ENCODE measurements around the gene MPZL3. TPM values are rescaled to one million over a fixed set of nuclear protein-coding genes. Genes with fewer than 3 reads are reported as not detected.
"Not testable (repeated sequence)": the region's sequence is repeated elsewhere in the genome, so short reads cannot be mapped to it uniquely, and the experiment has no call there.

MPZL3 gene
- total and polyA plus RNA-seq, 3 experiments from 2014 or later, result 10.6 to 119 (median 113) TPM

DNA sequence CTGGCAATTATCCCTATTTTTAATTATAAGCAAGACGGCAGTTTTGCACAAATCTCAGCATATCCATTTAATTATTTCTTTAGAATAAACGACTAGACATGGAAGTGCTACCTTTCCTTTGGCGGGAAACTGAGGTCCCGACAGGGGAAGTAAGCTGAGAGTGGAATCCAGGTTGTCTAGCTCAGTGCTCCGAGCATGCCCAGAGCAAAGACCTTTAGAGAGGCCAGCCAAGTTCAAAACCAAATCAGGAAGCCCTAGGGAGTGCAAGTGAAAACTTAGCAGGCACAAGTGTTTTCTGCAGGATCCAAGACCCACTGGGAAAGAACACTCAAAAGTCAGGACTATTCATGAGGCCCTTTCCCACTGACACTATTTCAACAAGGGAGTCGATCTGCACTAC lies 53.0 kb downstream of the MPZL3 start:
- H3K4me1 ChIP-seq (ENCODE audit: insufficient read depth, low read length), result peaks cover 47% of the 10 kb centered on the region
- no peaks in the 10 kb centered on the region for H3K9me3 Mint-ChIP-seq
- DNase-seq, result no peak
- no peak overlapping the region for H3K4me3 ChIP-seq (ENCODE audit: low read length)
- ChIA-PET CTCF (interaction anchor here (0.6 to 3.1 kb wide), 63 partner anchors 9 to 384 kb away, joined by 3 to 46 read pairs (median 5); partner anchors contain the start of genes CD3D, CD3E, CD3G and JAML), POLR2A (interaction anchor here (0.5 to 1.4 kb wide), 17 partner anchors 15 to 324 kb away, joined by 3 to 10 read pairs (median 4); partner anchors contain the start of genes JAML, MPZL3 and UBE4A)
- peaks cover 46% of the 10 kb centered on the region for H3K36me3 ChIP-seq (ENCODE audit: insufficient read depth, low read length)
- peaks cover 12 to 18% (median 12%) of the 10 kb centered on the region in 3 donors for H3K4me1 Mint-ChIP-seq
- no peak overlapping the region for H3K27ac ChIP-seq (ENCODE audit: low read depth, low read length)
- peak overlapping the region in 7 of 8 donors; percentile 31 to 90 (median 69) for H3K27ac Mint-ChIP-seq
- H3K9me3 ChIP-seq (ENCODE audit: low read length), result no peaks in the 10 kb centered on the region
- H3K4me3 Mint-ChIP-seq, result no peak overlapping the region
- peaks cover 0 to 1% of the 10 kb centered on the region in 2 donors for H3K27me3 Mint-ChIP-seq
- H3K36me3 Mint-ChIP-seq, result peaks cover 7 to 57% (median 18%) of the 10 kb centered on the region in 3 donors
- no peaks in the 10 kb centered on the region for H3K27me3 ChIP-seq (ENCODE audit: insufficient read depth, low read length, poor library complexity, severe bottlenecking)

DNA sequence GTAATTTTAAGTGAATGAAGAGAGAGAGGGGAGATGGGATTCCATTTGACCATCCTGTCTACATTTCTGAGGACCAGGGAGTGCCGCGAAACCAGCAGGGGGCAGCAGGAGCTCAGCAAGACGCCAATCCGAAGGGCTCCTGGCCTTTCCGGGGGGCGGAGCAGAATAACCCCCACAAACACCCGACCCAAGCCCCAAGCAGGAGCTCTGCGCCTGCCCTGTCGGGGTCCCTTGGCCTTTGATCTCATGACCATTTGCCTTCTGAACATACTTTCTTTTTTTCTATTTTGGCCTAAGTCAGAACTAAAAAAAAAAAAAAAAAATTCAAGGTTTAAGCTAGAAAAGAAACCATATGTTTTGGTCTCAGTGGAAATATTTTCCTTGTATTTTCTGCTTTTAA lies 53.8 kb downstream of the MPZL3 start:
- CTCF ChIA-PET, result interaction anchor here (0.6 to 3.1 kb wide), 68 partner anchors 10 to 384 kb away, joined by 3 to 46 read pairs (median 5); partner anchors contain the start of genes CD3D, CD3E, CD3G and JAML
- peaks cover 51% of the 10 kb centered on the region for H3K36me3 ChIP-seq (ENCODE audit: insufficient read depth, low read length)
- peaks cover 12 to 18% (median 12%) of the 10 kb centered on the region in 3 donors for H3K4me1 Mint-ChIP-seq
- H3K27me3 ChIP-seq (ENCODE audit: insufficient read depth, low read length, poor library complexity, severe bottlenecking), result no peaks in the 10 kb centered on the region
- peaks cover 13 to 64% (median 24%) of the 10 kb centered on the region in 3 donors for H3K36me3 Mint-ChIP-seq
- POLR2A ChIA-PET, result interaction anchor here (0.5 to 1.4 kb wide), 19 partner anchors 16 to 325 kb away, joined by 3 to 10 read pairs (median 4); partner anchors contain the start of genes JAML, MPZL3 and UBE4A
- H3K9me3 Mint-ChIP-seq, result no peaks in the 10 kb centered on the region
- H3K27ac ChIP-seq (ENCODE audit: low read depth, low read length), result no peak overlapping the region
- H3K4me3 Mint-ChIP-seq, result peak overlapping the region in 4 of 7 donors; percentile 41 to 60 (median 52)
- H3K4me3 ChIP-seq (ENCODE audit: low read length), result no peak overlapping the region
- peak overlapping the region; percentile 68 to 90 (median 79) for H3K27ac Mint-ChIP-seq
- peak; percentile 65 to 88 (median 79) for DNase-seq
- peaks cover 0 to 1% of the 10 kb centered on the region in 2 donors for H3K27me3 Mint-ChIP-seq
- H3K9me3 ChIP-seq (ENCODE audit: low read length), result no peaks in the 10 kb centered on the region
- peaks cover 41% of the 10 kb centered on the region for H3K4me1 ChIP-seq (ENCODE audit: insufficient read depth, low read length)

DNA sequence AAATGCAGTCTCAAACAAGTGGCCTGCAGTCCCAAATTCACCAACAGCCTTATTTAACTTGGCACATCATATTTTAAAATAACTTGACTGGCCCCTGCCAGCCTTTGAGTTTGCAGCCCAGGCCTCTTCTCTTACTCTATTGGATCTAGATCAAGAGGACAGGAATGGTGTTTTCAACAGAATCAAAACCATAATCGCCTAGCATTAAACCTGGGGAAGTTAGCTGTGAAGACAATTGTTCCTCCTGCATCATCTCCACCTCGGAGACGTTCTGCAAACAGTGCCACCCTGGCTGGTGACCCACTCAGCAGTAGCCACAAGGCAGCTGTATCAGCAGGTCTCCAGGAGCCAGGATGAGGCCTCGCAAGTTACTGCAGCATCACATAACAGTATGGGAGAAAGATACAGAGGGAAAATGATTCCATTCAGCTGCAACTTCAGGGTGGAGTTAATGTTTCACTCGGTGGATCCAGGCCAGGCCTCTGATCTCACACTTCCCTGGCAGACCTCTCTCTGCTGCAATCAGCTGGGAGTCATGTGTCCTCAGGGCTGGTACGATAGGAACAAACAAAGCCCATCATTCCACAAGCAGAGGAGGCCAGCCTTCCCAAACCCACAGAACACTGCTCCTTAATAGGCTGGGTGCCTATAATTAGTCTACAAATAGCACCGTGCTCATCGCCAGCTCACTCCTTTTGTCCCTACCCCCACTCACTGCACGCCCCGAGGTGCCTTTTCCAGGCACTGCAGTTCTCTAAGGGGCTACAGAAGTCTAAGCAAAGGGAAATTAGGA lies 57.1 kb downstream of the MPZL3 start:
- Mint-ChIP-seq H3K4me3 (no peak overlapping the region), H3K9me3 (peaks cover 0 to 7% (median 5%) of the 10 kb centered on the region in 5 donors), H3K27ac (peak overlapping the region in 3 of 8 donors; percentile 60 to 71 (median 60)), H3K4me1 (peaks cover 12 to 18% (median 12%) of the 10 kb centered on the region in 3 donors), H3K36me3 (peaks cover 25 to 83% (median 30%) of the 10 kb centered on the region in 3 donors), H3K27me3 (peaks cover 0 to 7% of the 10 kb centered on the region in 2 donors)
- POLR2A ChIA-PET, result interaction anchor here (0.7 kb wide), 1 partner anchor 94 kb away, joined by 4 read pairs; no protein-coding TSS in a partner anchor
- no peak for DNase-seq
- peaks cover 8% of the 10 kb centered on the region for H3K4me1 ChIP-seq (ENCODE audit: insufficient read depth, low read length)
- CTCF ChIA-PET, result interaction anchor here (1.0 to 1.3 kb wide), 2 partner anchors 24 to 95 kb away, joined by 4 read pairs; no protein-coding TSS in a partner anchor
- no peaks in the 10 kb centered on the region for H3K27me3 ChIP-seq (ENCODE audit: insufficient read depth, low read length, poor library complexity, severe bottlenecking)
- no peak overlapping the region for H3K4me3 ChIP-seq (ENCODE audit: low read length)
- peaks cover 40% of the 10 kb centered on the region for H3K36me3 ChIP-seq (ENCODE audit: insufficient read depth, low read length)
- H3K27ac ChIP-seq (ENCODE audit: low read depth, low read length), result no peak overlapping the region
- H3K9me3 ChIP-seq (ENCODE audit: low read length), result no peaks in the 10 kb centered on the region

DNA sequence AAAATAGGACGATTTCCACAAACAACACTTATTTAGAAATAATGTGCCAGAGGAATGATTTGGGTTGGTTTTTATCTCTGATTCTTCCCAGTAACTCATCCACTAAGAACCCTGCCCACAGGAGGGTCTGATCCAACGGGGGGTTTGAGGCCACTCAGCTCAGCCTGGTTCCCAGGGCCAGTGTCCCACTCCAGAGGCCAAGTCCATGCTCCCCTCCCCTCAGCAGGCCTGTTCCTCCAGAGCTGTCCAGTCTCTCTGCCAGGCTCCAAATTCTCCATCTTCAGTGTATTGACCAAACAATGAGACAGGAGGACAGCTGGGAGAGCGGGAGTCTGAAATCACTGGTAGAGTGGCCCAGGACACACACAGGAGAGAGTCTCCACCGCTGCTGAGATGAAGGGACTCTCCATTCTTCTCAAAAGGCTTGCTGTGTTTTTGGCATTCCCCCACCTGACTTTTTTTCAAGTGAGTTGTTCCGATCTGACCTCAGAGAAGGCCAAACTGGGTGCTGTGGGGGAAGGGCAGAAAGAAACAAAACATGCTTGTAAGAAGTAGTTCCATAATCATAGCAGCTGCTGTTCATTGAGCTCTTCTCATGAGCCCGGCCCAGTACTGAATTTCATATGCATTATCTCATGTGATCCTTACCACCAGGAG lies 58.1 kb downstream of the MPZL3 start:
- POLR2A ChIA-PET, result interaction anchor here (0.5 kb wide), 1 partner anchor 100 kb away, joined by 11 read pairs; no protein-coding TSS in a partner anchor
- H3K36me3 ChIP-seq (ENCODE audit: insufficient read depth, low read length), result peaks cover 37% of the 10 kb centered on the region

DNA sequence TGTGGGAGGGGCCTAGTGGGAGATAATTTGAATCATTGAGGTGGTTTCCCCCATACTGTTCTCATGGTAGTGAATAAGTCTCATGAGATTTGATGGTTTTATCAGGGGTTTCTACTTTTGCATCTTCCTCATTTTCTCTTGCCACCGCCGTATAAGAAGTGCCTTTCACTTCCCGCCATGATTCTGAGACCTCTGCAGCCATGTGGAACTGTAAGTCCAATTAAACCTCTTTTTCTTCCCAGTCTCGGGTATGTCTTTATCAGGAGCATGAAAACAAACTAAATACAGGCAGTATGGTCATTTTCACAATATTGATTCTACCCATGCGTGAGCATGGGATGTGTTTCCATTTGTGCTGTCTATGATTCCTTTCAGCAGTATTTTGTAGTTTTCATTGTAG lies 59.3 kb downstream of the MPZL3 start:
- H3K27ac ChIP-seq (ENCODE audit: low read depth, low read length); H3K4me3 Mint-ChIP-seq; DNase-seq; H3K4me1 Mint-ChIP-seq; POLR2A ChIA-PET; H3K4me1 ChIP-seq (ENCODE audit: insufficient read depth, low read length); H3K9me3 ChIP-seq (ENCODE audit: low read length); H3K9me3 Mint-ChIP-seq; H3K27me3 ChIP-seq (ENCODE audit: insufficient read depth, low read length, poor library complexity, severe bottlenecking); H3K4me3 ChIP-seq (ENCODE audit: low read length): not testable (repeated sequence)
- Mint-ChIP-seq H3K36me3 (peaks cover 20 to 65% (median 23%) of the 10 kb centered on the region in 3 donors), H3K27me3 (peaks cover 7 to 11% of the 10 kb centered on the region in 2 donors), H3K27ac (peak overlapping the region in 2 of 8 donors; percentile 41 to 52)
- CTCF ChIA-PET, result interaction anchor here (0.8 kb wide), 1 partner anchor 21 kb away, joined by 4 read pairs; no protein-coding TSS in a partner anchor
- H3K36me3 ChIP-seq (ENCODE audit: insufficient read depth, low read length), result peaks cover 33% of the 10 kb centered on the region

More for the DNA sequence above, 58.1 kb downstream of the MPZL3 start:
- peaks cover 25 to 76% (median 27%) of the 10 kb centered on the region in 3 donors for H3K36me3 Mint-ChIP-seq
- peak overlapping the region in 2 of 8 donors; percentile 42 to 52 for H3K27ac Mint-ChIP-seq
- no peak for DNase-seq
- CTCF ChIA-PET, result interaction anchor here (1.0 kb wide), 1 partner anchor 96 kb away, joined by 4 read pairs; no protein-coding TSS in a partner anchor
- peaks cover 5 to 7% of the 10 kb centered on the region in 2 donors for H3K27me3 Mint-ChIP-seq
- H3K4me1 Mint-ChIP-seq, result peaks cover 11 to 14% (median 12%) of the 10 kb centered on the region in 3 donors
- H3K9me3 Mint-ChIP-seq, result peaks cover 0 to 7% (median 5%) of the 10 kb centered on the region in 5 donors
- H3K4me3 Mint-ChIP-seq, result no peak overlapping the region
- H3K27ac ChIP-seq (ENCODE audit: low read depth, low read length), result no peak overlapping the region
- no peak overlapping the region for H3K4me3 ChIP-seq (ENCODE audit: low read length)
- H3K4me1 ChIP-seq (ENCODE audit: insufficient read depth, low read length), result peaks cover 8% of the 10 kb centered on the region
- H3K27me3 ChIP-seq (ENCODE audit: insufficient read depth, low read length, poor library complexity, severe bottlenecking), result no peaks in the 10 kb centered on the region
- H3K9me3 ChIP-seq (ENCODE audit: low read length), result no peaks in the 10 kb centered on the region

DNA sequence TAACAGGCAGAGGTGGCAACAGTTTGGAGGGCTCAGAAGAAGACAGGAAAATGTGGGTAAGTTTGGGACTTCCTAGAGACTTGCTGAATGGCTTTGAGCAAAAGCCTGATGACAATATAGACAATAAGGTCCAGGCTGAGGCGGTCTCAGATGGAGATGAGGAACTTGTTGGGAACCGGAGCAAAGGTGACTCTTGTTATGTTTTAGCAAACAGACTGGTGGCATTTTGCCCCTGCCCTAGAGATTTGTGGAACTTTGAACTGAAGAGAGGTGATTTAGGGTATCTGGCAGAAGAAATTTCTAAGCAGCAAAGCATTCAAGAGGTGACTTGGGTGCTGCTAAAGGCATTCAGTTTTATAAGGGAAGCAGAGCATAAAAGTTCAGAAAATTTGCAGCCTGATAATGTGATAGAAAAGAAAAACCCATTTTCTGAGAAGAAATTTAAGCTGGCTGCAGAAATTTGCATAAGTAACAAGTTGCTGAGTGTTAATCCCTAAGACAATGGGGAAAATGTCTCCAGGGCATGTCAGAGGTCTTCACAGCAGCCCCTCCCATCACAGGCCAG lies 61.1 kb downstream of the MPZL3 start:
- DNase-seq; H3K27ac ChIP-seq (ENCODE audit: low read depth, low read length); H3K4me3 Mint-ChIP-seq; POLR2A ChIA-PET; H3K9me3 Mint-ChIP-seq; H3K4me1 ChIP-seq (ENCODE audit: insufficient read depth, low read length); H3K9me3 ChIP-seq (ENCODE audit: low read length); H3K4me1 Mint-ChIP-seq; H3K4me3 ChIP-seq (ENCODE audit: low read length); CTCF ChIA-PET; H3K27me3 ChIP-seq (ENCODE audit: insufficient read depth, low read length, poor library complexity, severe bottlenecking): not testable (repeated sequence)
- peaks cover 18% of the 10 kb centered on the region for H3K36me3 ChIP-seq (ENCODE audit: insufficient read depth, low read length)
- H3K27me3 Mint-ChIP-seq, result peaks cover 7 to 18% of the 10 kb centered on the region in 2 donors
- peaks cover 15 to 47% (median 19%) of the 10 kb centered on the region in 3 donors for H3K36me3 Mint-ChIP-seq
- peak overlapping the region in 2 of 8 donors; percentile 17 to 43 for H3K27ac Mint-ChIP-seq

DNA sequence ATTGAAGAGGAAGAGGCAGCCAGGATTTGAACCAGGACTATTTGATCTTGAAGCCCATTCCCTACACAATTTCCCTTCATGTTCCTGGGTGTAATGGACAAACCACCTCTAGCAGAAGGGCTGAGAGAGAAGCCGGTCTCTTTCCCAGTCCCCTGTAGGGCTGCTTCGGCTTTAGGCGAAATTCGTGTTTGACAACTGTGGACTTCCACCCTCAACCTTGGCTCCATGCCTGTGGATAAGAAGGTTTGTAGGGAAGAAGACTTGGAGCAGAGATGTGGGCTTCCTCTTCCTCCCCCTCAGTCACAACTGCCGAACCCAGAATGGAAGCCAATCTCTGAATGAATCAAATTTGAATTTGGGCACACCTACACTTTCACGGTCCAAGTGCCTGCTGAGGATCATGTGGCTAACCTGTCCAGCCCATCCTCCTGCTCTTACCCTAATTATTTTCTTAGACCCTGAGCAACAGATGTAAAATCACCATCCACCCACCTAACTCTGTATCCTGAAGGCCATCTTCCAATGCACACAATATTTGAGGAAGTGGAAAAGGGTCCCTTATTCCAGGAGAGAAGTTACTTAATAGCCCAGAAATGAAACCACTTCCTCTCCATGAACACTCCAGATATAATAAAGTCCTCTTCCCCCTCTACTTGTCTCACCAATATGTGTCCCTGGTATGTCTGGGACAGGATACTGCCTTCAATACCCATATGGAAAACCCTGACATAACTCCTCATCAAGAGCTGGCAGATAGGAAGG lies 65.6 kb downstream of the MPZL3 start:
- H3K4me1 ChIP-seq (ENCODE audit: insufficient read depth, low read length), result no peaks in the 10 kb centered on the region
- H3K4me3 ChIP-seq (ENCODE audit: low read length), result no peak overlapping the region
- no peaks in the 10 kb centered on the region for H3K9me3 ChIP-seq (ENCODE audit: low read length)
- no peak overlapping the region for H3K27ac ChIP-seq (ENCODE audit: low read depth, low read length)
- Mint-ChIP-seq H3K27ac (no peak overlapping the region), H3K4me1 (no peaks in the 10 kb centered on the region), H3K36me3 (peaks cover 0 to 7% (median 4%) of the 10 kb centered on the region in 3 donors), H3K27me3 (peaks cover 13 to 39% of the 10 kb centered on the region in 2 donors), H3K9me3 (peaks cover 4 to 8% (median 5%) of the 10 kb centered on the region in 5 donors), H3K4me3 (no peak overlapping the region)
- peaks cover 11% of the 10 kb centered on the region for H3K27me3 ChIP-seq (ENCODE audit: insufficient read depth, low read length, poor library complexity, severe bottlenecking)
- no peaks in the 10 kb centered on the region for H3K36me3 ChIP-seq (ENCODE audit: insufficient read depth, low read length)
- ChIA-PET POLR2A (no interaction called here), CTCF (no interaction called here)
- DNase-seq, result no peak

Measured in CD8-positive, alpha-beta memory T cell (primary cell).